NCI-H1417 (cell line): Measurements from ENCODE around the gene NBEAL1.
"Not testable (repeated sequence)": the region's sequence is repeated elsewhere in the genome, so short reads cannot be mapped to it uniquely, and the experiment has no call there.

ENCODE experiments used
- DNase-seq, 3 experiments: peaks; one replicate each; lab custom pipeline; 2025; lab: John Stamatoyannopoulos, UW

NBEAL1 gene

GRCh38 chr2:203112342-203112741, 97.7 kb downstream of the NBEAL1 start:
- no peak for DNase-seq

- not testable (repeated sequence) for DNase-seq
Observed at GRCh38 chr2:203115201-203115700, 100.6 kb downstream of the NBEAL1 start.

GRCh38 chr2:203122317-203122986, 107.8 kb downstream of the NBEAL1 start:
- DNase-seq = peak in 2 of 3 experiments; percentile 14 to 77

GRCh38 chr2:203126996-203127395, 112.3 kb downstream of the NBEAL1 start:
- no peak for DNase-seq

GRCh38 chr2:203135105-203135504, 120.4 kb downstream of the NBEAL1 start:
- no peak for DNase-seq

GRCh38 chr2:203143391-203143790, 128.7 kb downstream of the NBEAL1 start:
- peak in 1 of 3 experiments; percentile 29 for DNase-seq

- DNase-seq = no peak
Observed at GRCh38 chr2:203149194-203149593, 134.5 kb downstream of the NBEAL1 start.

GRCh38 chr2:203155406-203155805, 140.7 kb downstream of the NBEAL1 start:
- no peak for DNase-seq

- DNase-seq = not testable (repeated sequence)
Observed at GRCh38 chr2:203162722-203163121, 148.0 kb downstream of the NBEAL1 start.

GRCh38 chr2:203164311-203164935, 149.7 kb downstream of the NBEAL1 start:
- no peak for DNase-seq

GRCh38 chr2:203167751-203168150, 153.1 kb downstream of the NBEAL1 start:
- no peak for DNase-seq

- DNase-seq = no peak
Observed at GRCh38 chr2:203170502-203170901, 155.8 kb downstream of the NBEAL1 start.

GRCh38 chr2:203175371-203175770, 160.7 kb downstream of the NBEAL1 start:
- no peak for DNase-seq

- DNase-seq = no peak
Observed at GRCh38 chr2:203177361-203177760, 162.7 kb downstream of the NBEAL1 start.

- no peak for DNase-seq
Observed at GRCh38 chr2:203185864-203186263, 171.2 kb downstream of the NBEAL1 start.

- DNase-seq = not testable (repeated sequence)
Observed at GRCh38 chr2:203190547-203190946, 175.9 kb downstream of the NBEAL1 start.

- DNase-seq = not testable (repeated sequence)
Observed at GRCh38 chr2:203191026-203191425, 176.4 kb downstream of the NBEAL1 start.

GRCh38 chr2:203191961-203192360, 177.3 kb downstream of the NBEAL1 start:
- DNase-seq = peak in 1 of 3 experiments; percentile 58

GRCh38 chr2:203195331-203196036, 180.8 kb downstream of the NBEAL1 start:
- DNase-seq = no peak

- DNase-seq = no peak
Observed at GRCh38 chr2:203200866-203201265, 186.2 kb downstream of the NBEAL1 start.

GRCh38 chr2:203201426-203201825, 186.8 kb downstream of the NBEAL1 start:
- DNase-seq = no peak

- DNase-seq = no peak
Observed at GRCh38 chr2:203209538-203209937, 194.9 kb downstream of the NBEAL1 start.
